ENCODE data around the gene CPEB3.
"Not testable (repeated sequence)": the region's sequence is repeated elsewhere in the genome, so short reads cannot be mapped to it uniquely, and the experiment has no call there.

Gene CPEB3

GRCh38 chr10:92218569-92218968 is 72.3 kb downstream of the CPEB3 start:
- in situ Hi-C loops (cut with MboI; ENCODE audit: low sequenced_read_pairs): no loop called here

- in situ Hi-C loops (cut with MboI; ENCODE audit: low sequenced_read_pairs): not testable (repeated sequence)
These were observed 74.3 kb downstream of the CPEB3 start for GRCh38 chr10:92216608-92217007.

- in situ Hi-C loops (cut with MboI; ENCODE audit: low sequenced_read_pairs): not testable (repeated sequence)
These were observed 75.7 kb downstream of the CPEB3 start for GRCh38 chr10:92215222-92215621.

GRCh38 chr10:92213049-92213448 is 77.8 kb downstream of the CPEB3 start:
- in situ Hi-C loops (cut with MboI; ENCODE audit: low sequenced_read_pairs): no loop called here

- in situ Hi-C loops (cut with MboI; ENCODE audit: low sequenced_read_pairs): no loop called here
These were observed 82.1 kb downstream of the CPEB3 start for GRCh38 chr10:92208736-92209135.

- in situ Hi-C loops (cut with MboI; ENCODE audit: low sequenced_read_pairs): no loop called here
These were observed 82.6 kb downstream of the CPEB3 start for GRCh38 chr10:92208157-92208720.

GRCh38 chr10:92207061-92207460 is 83.8 kb downstream of the CPEB3 start:
- in situ Hi-C loops (cut with MboI; ENCODE audit: low sequenced_read_pairs): no loop called here

- in situ Hi-C loops (cut with MboI; ENCODE audit: low sequenced_read_pairs): no loop called here
These were observed 86.8 kb downstream of the CPEB3 start for GRCh38 chr10:92203919-92204623.

- in situ Hi-C loops (cut with MboI; ENCODE audit: low sequenced_read_pairs): no loop called here
These were observed 88.3 kb downstream of the CPEB3 start for GRCh38 chr10:92202536-92202935.

- in situ Hi-C loops (cut with MboI; ENCODE audit: low sequenced_read_pairs): no loop called here
These were observed 90.3 kb downstream of the CPEB3 start for GRCh38 chr10:92200564-92200963.

GRCh38 chr10:92187101-92187500 is 103.8 kb downstream of the CPEB3 start:
- in situ Hi-C loops (cut with MboI; ENCODE audit: low sequenced_read_pairs): no loop called here

- in situ Hi-C loops (cut with MboI; ENCODE audit: low sequenced_read_pairs): no loop called here
These were observed 105.9 kb downstream of the CPEB3 start for GRCh38 chr10:92184977-92185376.

GRCh38 chr10:92183199-92183598 is 107.7 kb downstream of the CPEB3 start:
- in situ Hi-C loops (cut with MboI; ENCODE audit: low sequenced_read_pairs): no loop called here

GRCh38 chr10:92181575-92181974 is 109.3 kb downstream of the CPEB3 start:
- in situ Hi-C loops (cut with MboI; ENCODE audit: low sequenced_read_pairs): no loop called here

GRCh38 chr10:92180399-92180798 is 110.5 kb downstream of the CPEB3 start:
- in situ Hi-C loops (cut with MboI; ENCODE audit: low sequenced_read_pairs): no loop called here

GRCh38 chr10:92177546-92177945 is 113.3 kb downstream of the CPEB3 start:
- in situ Hi-C loops (cut with MboI; ENCODE audit: low sequenced_read_pairs): no loop called here

- in situ Hi-C loops (cut with MboI; ENCODE audit: low sequenced_read_pairs): no loop called here
These were observed 115.7 kb downstream of the CPEB3 start for GRCh38 chr10:92175164-92175563.

- in situ Hi-C loops (cut with MboI; ENCODE audit: low sequenced_read_pairs): no loop called here
These were observed 116.9 kb downstream of the CPEB3 start for GRCh38 chr10:92173996-92174395.

GRCh38 chr10:92164036-92164696 is 126.7 kb downstream of the CPEB3 start:
- in situ Hi-C loops (cut with MboI; ENCODE audit: low sequenced_read_pairs): no loop called here

- in situ Hi-C loops (cut with MboI; ENCODE audit: low sequenced_read_pairs): no loop called here
These were observed 128.3 kb downstream of the CPEB3 start for GRCh38 chr10:92162541-92162940.

- in situ Hi-C loops (cut with MboI; ENCODE audit: low sequenced_read_pairs): no loop called here
These were observed 133.8 kb downstream of the CPEB3 start for GRCh38 chr10:92156874-92157773.
